MM.1S (cell line): ENCODE data around the gene DCLK2.

ENCODE experiments used
- DNase-seq: peaks from one replicate; pipeline ENCODE4 v3.0.0-alpha.2; 2015
- H2AFZ ChIP-seq: fragments of 300-600 bp; sonication (generic); 2 replicates; pipeline ENCODE4 v1.6.0; 2016; ENCODE audit warnings: antibody characterized with exemption, low read length
- H3F3A ChIP-seq: fragments of 300-600 bp; sonication (generic); 2 replicates; pipeline ENCODE4 v1.6.1; 2016; ENCODE audit warnings: mild to moderate bottlenecking, antibody characterized with exemption, low read length, moderate library complexity, mixed read lengths; ENCODE audit not compliant: insufficient read depth
- H3K27ac ChIP-seq: fragments of 300-600 bp; sonication (generic); 2 replicates; pipeline ENCODE4 v1.5.1; 2016; ENCODE audit warnings: mild to moderate bottlenecking, low read length
- H3K27me3 ChIP-seq: fragments of 300-600 bp; sonication (generic); replicated peaks from 2 replicates; pipeline ENCODE4 v1.6.0; 2016; ENCODE audit warnings: low read length; ENCODE audit not compliant: insufficient read depth
- H3K36me3 ChIP-seq: fragments of 300-600 bp; sonication (generic); replicated peaks from 2 replicates; pipeline ENCODE4 v1.6.1; 2016; ENCODE audit warnings: mild to moderate bottlenecking, low read length, mixed read lengths; ENCODE audit not compliant: insufficient read depth
- H3K4me1 ChIP-seq: fragments of 300-600 bp; sonication (generic); 2 replicates; pipeline ENCODE4 v1.6.1; 2016; ENCODE audit warnings: low read length, mixed read lengths
- H3K4me2 ChIP-seq: fragments of 300-600 bp; sonication (generic); 2 replicates; pipeline ENCODE4 v1.6.0; 2016; ENCODE audit warnings: low read depth, low read length
- H3K4me3 ChIP-seq: fragments of 300-600 bp; sonication (generic); 2 replicates; pipeline ENCODE4 v1.5.1; 2016; ENCODE audit warnings: low read length, mixed read lengths
- H3K79me2 ChIP-seq: fragments of 300-600 bp; sonication (generic); 2 replicates; pipeline ENCODE4 v1.6.1; 2016; ENCODE audit warnings: mixed run types, low read length, mixed read lengths
- H3K9ac ChIP-seq: fragments of 300-600 bp; sonication (generic); 2 replicates; pipeline ENCODE4 v1.6.1; 2016; ENCODE audit warnings: low read length, mixed read lengths
- H3K9me2 ChIP-seq: fragments of 300-600 bp; sonication (generic); replicated peaks from 2 replicates; pipeline ENCODE4 v1.6.1; 2016; ENCODE audit warnings: mild to moderate bottlenecking, low read length, mixed read lengths; ENCODE audit not compliant: insufficient read depth
- H3K9me3 ChIP-seq: fragments of 300-600 bp; sonication (generic); replicated peaks from 2 replicates; pipeline ENCODE4 v1.6.1; 2016; ENCODE audit warnings: mild to moderate bottlenecking, low read length, mixed read lengths; ENCODE audit not compliant: insufficient read depth
- H4K20me1 ChIP-seq: fragments of 300-600 bp; sonication (generic); 2 replicates; pipeline ENCODE4 v1.6.1; 2016; ENCODE audit warnings: mild to moderate bottlenecking, low read length, moderate library complexity, mixed read lengths; ENCODE audit not compliant: insufficient read depth
- EZH2 ChIP-seq: fragments of 300-600 bp; sonication (generic); optimal IDR thresholded peaks from 2 replicates; pipeline ENCODE3; 2017; ENCODE audit warnings: low read depth, mild to moderate bottlenecking, antibody characterized with exemption, low read length, mixed read lengths
- EZH2phosphoT487 ChIP-seq: fragments of 300-600 bp; sonication (generic); IDR thresholded peaks from 2 replicates; pipeline ENCODE4 v1.6.1; 2018; ENCODE audit warnings: antibody characterized with exemption, low read length
- TF ChIP-seq, protein P1 (sequence below): fragments of 300-600 bp; sonication (generic); IDR thresholded peaks from 2 replicates; pipeline ENCODE4 v1.5.1; 2016; ENCODE audit warnings: antibody characterized with exemption, low read length, mixed read lengths

DCLK2 gene

DNA sequence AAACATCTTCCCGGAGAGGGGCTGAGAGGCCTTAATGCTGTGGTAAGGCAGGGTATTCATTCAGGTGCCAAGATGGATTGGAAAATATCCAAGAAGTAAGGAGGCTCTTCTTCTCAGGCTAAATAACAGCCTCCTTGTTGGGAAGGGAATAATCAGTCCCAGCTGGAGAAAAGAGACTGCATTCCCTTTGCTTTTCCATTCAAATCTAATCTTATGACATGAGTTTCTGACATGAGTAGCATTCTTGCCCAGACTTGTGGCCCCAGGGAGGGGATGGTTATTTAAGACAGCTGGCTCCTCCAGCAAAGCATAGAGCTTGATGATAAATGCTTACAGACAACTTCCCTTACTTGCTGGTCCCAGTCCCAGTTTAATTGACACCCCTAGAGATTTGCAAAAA is 98.3 kb downstream of the DCLK2 start:
- no peaks in the 10 kb centered on the region for H3K36me3 ChIP-seq
- no peak overlapping the region for H3K27ac ChIP-seq

DNA sequence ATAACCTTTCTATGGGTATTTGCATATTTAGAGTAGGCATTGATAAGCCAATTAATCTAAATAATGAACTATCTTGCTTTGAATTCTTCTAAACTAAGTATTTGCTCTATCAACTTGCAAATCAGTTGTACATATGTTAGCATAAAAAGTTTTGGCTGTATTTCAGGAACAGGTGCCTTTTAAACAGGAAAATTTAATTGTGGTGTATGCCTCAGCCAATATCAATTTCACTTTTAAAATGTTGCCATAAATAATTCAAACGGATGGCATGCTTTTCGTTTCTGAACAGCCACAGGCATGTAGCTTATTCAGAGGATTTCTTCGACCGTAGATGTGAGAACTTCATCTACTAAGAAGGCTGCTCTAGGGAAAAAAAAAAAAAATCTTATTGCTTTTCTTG is 99.9 kb downstream of the DCLK2 start:
- no peaks in the 10 kb centered on the region for H3K79me2 ChIP-seq
- H3K9me2 ChIP-seq: no peaks in the 10 kb centered on the region
- H2AFZ ChIP-seq: no peak overlapping the region
- no peaks in the 10 kb centered on the region for H4K20me1 ChIP-seq
- H3K36me3 ChIP-seq: no peaks in the 10 kb centered on the region
- no peaks in the 10 kb centered on the region for H3K27me3 ChIP-seq
- no peaks in the 10 kb centered on the region for H3F3A ChIP-seq
- no peaks in the 10 kb centered on the region for H3K4me1 ChIP-seq
- H3K9me3 ChIP-seq: no peaks in the 10 kb centered on the region
- no peak overlapping the region for H3K4me2 ChIP-seq
- H3K27ac ChIP-seq: no peak overlapping the region
- no peak overlapping the region for H3K9ac ChIP-seq
- no peak overlapping the region for H3K4me3 ChIP-seq
- TF ChIP-seq, protein P1, sequence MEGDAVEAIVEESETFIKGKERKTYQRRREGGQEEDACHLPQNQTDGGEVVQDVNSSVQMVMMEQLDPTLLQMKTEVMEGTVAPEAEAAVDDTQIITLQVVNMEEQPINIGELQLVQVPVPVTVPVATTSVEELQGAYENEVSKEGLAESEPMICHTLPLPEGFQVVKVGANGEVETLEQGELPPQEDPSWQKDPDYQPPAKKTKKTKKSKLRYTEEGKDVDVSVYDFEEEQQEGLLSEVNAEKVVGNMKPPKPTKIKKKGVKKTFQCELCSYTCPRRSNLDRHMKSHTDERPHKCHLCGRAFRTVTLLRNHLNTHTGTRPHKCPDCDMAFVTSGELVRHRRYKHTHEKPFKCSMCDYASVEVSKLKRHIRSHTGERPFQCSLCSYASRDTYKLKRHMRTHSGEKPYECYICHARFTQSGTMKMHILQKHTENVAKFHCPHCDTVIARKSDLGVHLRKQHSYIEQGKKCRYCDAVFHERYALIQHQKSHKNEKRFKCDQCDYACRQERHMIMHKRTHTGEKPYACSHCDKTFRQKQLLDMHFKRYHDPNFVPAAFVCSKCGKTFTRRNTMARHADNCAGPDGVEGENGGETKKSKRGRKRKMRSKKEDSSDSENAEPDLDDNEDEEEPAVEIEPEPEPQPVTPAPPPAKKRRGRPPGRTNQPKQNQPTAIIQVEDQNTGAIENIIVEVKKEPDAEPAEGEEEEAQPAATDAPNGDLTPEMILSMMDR: no peak
- TF ChIP-seq EZH2phosphoT487 (no peak), EZH2 (no peak)
- DNase-seq: no peak

More for the DNA sequence above, 98.3 kb downstream of the DCLK2 start:
- Histone ChIP-seq H3K79me2 (no peaks in the 10 kb centered on the region), H3K4me3 (no peak overlapping the region), H4K20me1 (no peaks in the 10 kb centered on the region), H3K9ac (no peak overlapping the region), H2AFZ (no peak overlapping the region), H3K4me2 (no peak overlapping the region), H3K9me2 (no peaks in the 10 kb centered on the region), H3K27me3 (no peaks in the 10 kb centered on the region), H3K9me3 (no peaks in the 10 kb centered on the region), H3K4me1 (no peaks in the 10 kb centered on the region), H3F3A (no peaks in the 10 kb centered on the region)
- TF ChIP-seq EZH2: no peak
- TF ChIP-seq, protein P1: no peak
- TF ChIP-seq EZH2phosphoT487: no peak
- no peak for DNase-seq

DNA sequence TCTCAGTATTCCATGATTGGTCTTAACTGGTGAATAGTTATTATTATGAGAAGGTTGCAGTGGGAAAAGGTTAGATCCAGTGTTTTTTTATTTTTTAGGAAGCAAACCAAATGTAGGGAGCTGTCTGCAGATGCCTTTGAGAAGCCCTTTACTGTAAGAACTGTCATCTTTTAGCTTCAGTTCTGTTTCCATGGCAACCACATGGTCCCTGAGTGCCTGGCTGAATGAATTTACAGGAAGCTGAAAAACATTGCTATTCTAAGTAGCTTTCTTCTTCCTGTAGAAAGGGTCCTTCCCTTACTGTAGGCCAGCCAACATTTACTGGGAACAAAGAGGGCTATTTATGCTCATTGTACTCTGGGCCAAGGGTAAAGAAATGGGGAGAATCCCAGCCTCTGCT is 103.3 kb downstream of the DCLK2 start:
- Histone ChIP-seq H3K4me2 (no peak overlapping the region), H4K20me1 (no peaks in the 10 kb centered on the region), H3K9ac (no peak overlapping the region), H3F3A (no peaks in the 10 kb centered on the region), H3K27ac (no peak overlapping the region), H3K9me3 (no peaks in the 10 kb centered on the region), H3K27me3 (no peaks in the 10 kb centered on the region), H3K4me1 (no peaks in the 10 kb centered on the region), H2AFZ (no peak overlapping the region), H3K36me3 (no peaks in the 10 kb centered on the region), H3K79me2 (no peaks in the 10 kb centered on the region), H3K9me2 (no peaks in the 10 kb centered on the region), H3K4me3 (no peak overlapping the region)
- DNase-seq: peak; percentile 24
- TF ChIP-seq, protein P1: no peak
- TF ChIP-seq EZH2phosphoT487 (no peak), EZH2 (no peak)
